OCI-LY1 (cell line): Measurements from ENCODE around the gene SRGAP2C.
"Not testable (repeated sequence)": the region's sequence is repeated elsewhere in the genome, so short reads cannot be mapped to it uniquely, and the experiment has no call there.

ENCODE experiments used
- EZH2 ChIP-seq: fragments of 200-600 bp; sonication (generic), shearing (Covaris generic); IDR thresholded peaks from 2 replicates; pipeline ENCODE4 v1.8.0; 2017; ENCODE audit warnings: borderline replicate concordance, mixed run types, mild to moderate bottlenecking, antibody characterized with exemption, low read length, moderate library complexity, mixed read lengths
- TF ChIP-seq, protein P1 (sequence below): fragments of 200-600 bp; sonication (generic), shearing (Covaris generic); IDR thresholded peaks from 2 replicates; pipeline ENCODE4 v1.5.1; 2017; ENCODE audit warnings: mild to moderate bottlenecking, antibody characterized with exemption, low read length, moderate library complexity, mixed read lengths

DNA sequence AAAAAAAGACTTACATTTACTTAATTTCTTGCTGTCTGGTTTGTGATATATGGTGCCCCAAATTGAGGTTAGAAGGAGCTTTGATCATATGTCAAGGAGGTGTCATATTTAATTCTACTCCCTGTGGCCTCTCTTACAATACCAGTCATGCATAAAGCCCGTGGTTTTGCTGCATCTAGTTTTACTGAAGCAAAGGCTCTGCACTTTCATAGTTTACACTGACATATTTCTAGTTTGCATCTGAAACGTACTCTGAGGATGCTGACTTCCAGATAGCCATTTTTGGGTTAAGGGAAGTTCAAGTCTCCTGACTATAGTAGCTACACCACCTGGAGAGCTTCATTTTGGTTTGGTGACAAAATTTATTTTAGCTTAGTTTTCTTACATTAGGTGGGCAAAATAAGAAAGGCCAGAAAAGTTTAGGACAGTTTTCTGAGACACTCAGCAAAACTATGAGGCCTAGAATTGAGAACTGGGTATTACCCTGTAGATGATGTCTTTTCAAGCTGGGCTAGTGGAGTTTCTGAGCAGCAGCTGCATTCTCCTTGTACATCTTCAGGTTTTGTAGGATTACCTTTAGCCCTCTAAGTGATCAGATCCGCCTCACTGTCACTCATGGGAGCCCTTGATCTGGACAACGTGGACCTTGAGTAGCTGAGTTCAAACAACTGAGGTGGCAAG, 47.8 kb downstream of the SRGAP2C start:
- not testable (repeated sequence) for TF ChIP-seq EZH2
- TF ChIP-seq, protein P1, sequence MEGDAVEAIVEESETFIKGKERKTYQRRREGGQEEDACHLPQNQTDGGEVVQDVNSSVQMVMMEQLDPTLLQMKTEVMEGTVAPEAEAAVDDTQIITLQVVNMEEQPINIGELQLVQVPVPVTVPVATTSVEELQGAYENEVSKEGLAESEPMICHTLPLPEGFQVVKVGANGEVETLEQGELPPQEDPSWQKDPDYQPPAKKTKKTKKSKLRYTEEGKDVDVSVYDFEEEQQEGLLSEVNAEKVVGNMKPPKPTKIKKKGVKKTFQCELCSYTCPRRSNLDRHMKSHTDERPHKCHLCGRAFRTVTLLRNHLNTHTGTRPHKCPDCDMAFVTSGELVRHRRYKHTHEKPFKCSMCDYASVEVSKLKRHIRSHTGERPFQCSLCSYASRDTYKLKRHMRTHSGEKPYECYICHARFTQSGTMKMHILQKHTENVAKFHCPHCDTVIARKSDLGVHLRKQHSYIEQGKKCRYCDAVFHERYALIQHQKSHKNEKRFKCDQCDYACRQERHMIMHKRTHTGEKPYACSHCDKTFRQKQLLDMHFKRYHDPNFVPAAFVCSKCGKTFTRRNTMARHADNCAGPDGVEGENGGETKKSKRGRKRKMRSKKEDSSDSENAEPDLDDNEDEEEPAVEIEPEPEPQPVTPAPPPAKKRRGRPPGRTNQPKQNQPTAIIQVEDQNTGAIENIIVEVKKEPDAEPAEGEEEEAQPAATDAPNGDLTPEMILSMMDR = not testable (repeated sequence)
